ENCODE data around the gene PAPPA2.
A peak's percentile ranks its signal among the peaks of the same experiment; 100 is the strongest.
"Not testable (repeated sequence)": the region's sequence is repeated elsewhere in the genome, so short reads cannot be mapped to it uniquely, and the experiment has no call there.

The PAPPA2 gene

GRCh38 chr1:176462674-176463378 lies at the start of gene PAPPA2:
Gene PAPPA2 (plus strand): TSS chr1:176463175. CDS start chr1:176556323, 93,148 bp downstream.
- DNase-seq: no peak
- TF ChIP-seq GATA1 (IDR thresholded peaks at IDR 0.05; ENCODE audit: low read depth, low read length) (no peak), POLR2A (IDR thresholded peaks at IDR 0.05; ENCODE audit: low read length) (no peak)

- DNase-seq: no peak
- TF ChIP-seq GATA1 (IDR thresholded peaks at IDR 0.05; ENCODE audit: low read depth, low read length) (no peak), POLR2A (IDR thresholded peaks at IDR 0.05; ENCODE audit: low read length) (no peak)
These were observed 46.2 kb upstream of the PAPPA2 start for GRCh38 chr1:176416777-176417176.

- not testable (repeated sequence) for DNase-seq
These were observed 43.4 kb upstream of the PAPPA2 start for GRCh38 chr1:176419608-176420007.

GRCh38 chr1:176434234-176434633 lies 28.7 kb upstream of the PAPPA2 start:
- TF ChIP-seq POLR2A (IDR thresholded peaks at IDR 0.05; ENCODE audit: low read length) (no peak), GATA1 (IDR thresholded peaks at IDR 0.05; ENCODE audit: low read depth, low read length) (no peak)
- DNase-seq: no peak

GRCh38 chr1:176436251-176436650 lies 26.7 kb upstream of the PAPPA2 start:
- DNase-seq: no peak
- TF ChIP-seq POLR2A (IDR thresholded peaks at IDR 0.05; ENCODE audit: low read length): no peak
- TF ChIP-seq GATA1 (IDR thresholded peaks at IDR 0.05; ENCODE audit: low read depth, low read length): no peak

- TF ChIP-seq GATA1 (IDR thresholded peaks at IDR 0.05; ENCODE audit: low read depth, low read length): no peak
These were observed 22.8 kb upstream of the PAPPA2 start for GRCh38 chr1:176440176-176440575.

GRCh38 chr1:176444286-176444685 lies 18.7 kb upstream of the PAPPA2 start:
- DNase-seq: no peak
- TF ChIP-seq GATA1 (IDR thresholded peaks at IDR 0.05; ENCODE audit: low read depth, low read length): no peak
- TF ChIP-seq POLR2A (IDR thresholded peaks at IDR 0.05; ENCODE audit: low read length): no peak

More at GRCh38 chr1:176440176-176440575, 22.8 kb upstream of the PAPPA2 start:
- no peak for DNase-seq

GRCh38 chr1:176445402-176445801 lies 17.6 kb upstream of the PAPPA2 start:
- TF ChIP-seq GATA1 (IDR thresholded peaks at IDR 0.05; ENCODE audit: low read depth, low read length): no peak
- no peak for TF ChIP-seq POLR2A (IDR thresholded peaks at IDR 0.05; ENCODE audit: low read length)
- DNase-seq: no peak

- DNase-seq: no peak
- TF ChIP-seq POLR2A (IDR thresholded peaks at IDR 0.05; ENCODE audit: low read length) (no peak), GATA1 (IDR thresholded peaks at IDR 0.05; ENCODE audit: low read depth, low read length) (no peak)
These were observed 14.6 kb upstream of the PAPPA2 start for GRCh38 chr1:176448340-176448739.

GRCh38 chr1:176450526-176450925 lies 12.4 kb upstream of the PAPPA2 start:
- DNase-seq: no peak
- no peak for TF ChIP-seq POLR2A (IDR thresholded peaks at IDR 0.05; ENCODE audit: low read length)
- no peak for TF ChIP-seq GATA1 (IDR thresholded peaks at IDR 0.05; ENCODE audit: low read depth, low read length)

GRCh38 chr1:176451741-176452140 lies 11.2 kb upstream of the PAPPA2 start:
- not testable (repeated sequence) for DNase-seq

GRCh38 chr1:176456795-176457194 lies 6.2 kb upstream of the PAPPA2 start:
- DNase-seq: no peak
- TF ChIP-seq POLR2A (IDR thresholded peaks at IDR 0.05; ENCODE audit: low read length) (no peak), GATA1 (IDR thresholded peaks at IDR 0.05; ENCODE audit: low read depth, low read length) (no peak)

- DNase-seq: peak; percentile 4 to 54
These were observed 2.2 kb upstream of the PAPPA2 start for GRCh38 chr1:176460544-176461336.

GRCh38 chr1:176461576-176461975 lies 1.4 kb upstream of the PAPPA2 start:
- no peak for TF ChIP-seq POLR2A (IDR thresholded peaks at IDR 0.05; ENCODE audit: low read length)
- no peak for TF ChIP-seq GATA1 (IDR thresholded peaks at IDR 0.05; ENCODE audit: low read depth, low read length)
- no peak for DNase-seq

More at GRCh38 chr1:176460544-176461336, 2.2 kb upstream of the PAPPA2 start:
- no peak for TF ChIP-seq GATA1 (IDR thresholded peaks at IDR 0.05; ENCODE audit: low read depth, low read length)
- TF ChIP-seq POLR2A (IDR thresholded peaks at IDR 0.05; ENCODE audit: low read length): no peak

GRCh38 chr1:176466514-176466913 lies 3.5 kb downstream of the PAPPA2 start:
- TF ChIP-seq GATA1 (IDR thresholded peaks at IDR 0.05; ENCODE audit: low read depth, low read length) (no peak), POLR2A (IDR thresholded peaks at IDR 0.05; ENCODE audit: low read length) (no peak)
- DNase-seq: peak; percentile 4 to 16
